Neural cell (in vitro differentiated cells): ENCODE data around the gene CDHR4.
"Not testable (repeated sequence)": the region's sequence is repeated elsewhere in the genome, so short reads cannot be mapped to it uniquely, and the experiment has no call there.

ENCODE experiments used
- CTCF ChIP-seq: fragments of 450-650 bp; IDR thresholded peaks from 2 replicates; pipeline ENCODE4 v1.5.1; 2014; ENCODE audit warnings: antibody characterized with exemption, mild to moderate bottlenecking, moderate library complexity; ENCODE audit not compliant: poor library complexity, severe bottlenecking
- EZH2 ChIP-seq: fragments of 200-600, 300-800 bp; shearing (Covaris generic), sonication (generic); IDR thresholded peaks from 2 replicates; pipeline ENCODE4 v1.6.1; 2014; ENCODE audit warnings: antibody characterized with exemption, low read length, borderline replicate concordance, mild to moderate bottlenecking; ENCODE audit not compliant: insufficient read depth, poor library complexity, severe bottlenecking
- POLR2AphosphoS5 ChIP-seq: IDR thresholded peaks from 2 replicates; pipeline ENCODE4 v1.6.1; 2012
- REST ChIP-seq: IDR thresholded peaks from 2 replicates; pipeline ENCODE4 v1.6.1; 2012; ENCODE audit warnings: borderline replicate concordance
- SMC3 ChIP-seq: fragments of 450-650 bp; conservative IDR thresholded peaks from 2 replicates; pipeline ENCODE4 v1.6.1; 2014; ENCODE audit warnings: antibody characterized with exemption, mild to moderate bottlenecking, moderate library complexity; ENCODE audit not compliant: poor library complexity

- TF ChIP-seq POLR2AphosphoS5, CTCF, REST, EZH2, SMC3: not testable (repeated sequence)
These were observed 23.6 kb downstream of the CDHR4 start for GRCh38 chr3:49776101-49776500.
